ENCODE measurements around the gene PCDHGB3.

DNA sequence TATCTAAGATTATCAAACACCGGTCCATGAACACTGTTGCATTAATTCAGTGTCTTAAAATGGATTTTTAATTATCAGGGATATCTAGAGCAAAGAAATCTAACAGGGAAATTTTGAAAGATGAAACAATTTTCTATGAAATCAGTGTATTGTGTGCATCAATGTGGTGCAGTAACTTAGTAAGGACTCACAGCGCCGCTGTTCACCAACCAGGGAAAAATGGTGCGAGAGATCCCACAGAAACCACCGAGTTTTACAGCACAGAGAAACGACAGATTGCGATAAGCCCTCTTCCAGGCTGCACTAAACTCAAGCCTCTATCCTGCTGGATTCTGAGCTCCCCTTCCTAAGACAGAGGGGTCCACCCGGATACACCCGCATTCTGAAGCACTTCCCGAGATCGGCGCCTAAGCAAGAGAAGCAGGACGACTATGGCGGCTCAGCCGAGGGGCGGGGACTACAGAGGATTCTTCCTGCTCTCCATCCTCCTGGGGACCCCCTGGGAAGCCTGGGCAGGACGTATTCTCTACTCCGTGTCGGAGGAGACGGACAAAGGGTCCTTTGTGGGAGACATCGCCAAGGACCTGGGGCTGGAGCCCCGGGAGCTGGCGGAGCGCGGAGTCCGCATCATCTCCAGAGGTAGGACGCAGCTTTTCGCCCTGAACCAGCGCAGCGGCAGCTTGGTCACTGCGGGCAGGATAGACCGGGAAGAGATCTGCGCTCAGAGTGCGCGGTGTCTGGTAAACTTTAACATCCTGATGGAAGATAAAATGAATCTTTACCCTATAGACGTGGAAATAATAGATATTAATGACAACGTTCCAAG lies 12.6 kb downstream of the PCDHGB3 start, which contains the start of gene PCDHGA7:
- TF ChIP-seq, protein P1, sequence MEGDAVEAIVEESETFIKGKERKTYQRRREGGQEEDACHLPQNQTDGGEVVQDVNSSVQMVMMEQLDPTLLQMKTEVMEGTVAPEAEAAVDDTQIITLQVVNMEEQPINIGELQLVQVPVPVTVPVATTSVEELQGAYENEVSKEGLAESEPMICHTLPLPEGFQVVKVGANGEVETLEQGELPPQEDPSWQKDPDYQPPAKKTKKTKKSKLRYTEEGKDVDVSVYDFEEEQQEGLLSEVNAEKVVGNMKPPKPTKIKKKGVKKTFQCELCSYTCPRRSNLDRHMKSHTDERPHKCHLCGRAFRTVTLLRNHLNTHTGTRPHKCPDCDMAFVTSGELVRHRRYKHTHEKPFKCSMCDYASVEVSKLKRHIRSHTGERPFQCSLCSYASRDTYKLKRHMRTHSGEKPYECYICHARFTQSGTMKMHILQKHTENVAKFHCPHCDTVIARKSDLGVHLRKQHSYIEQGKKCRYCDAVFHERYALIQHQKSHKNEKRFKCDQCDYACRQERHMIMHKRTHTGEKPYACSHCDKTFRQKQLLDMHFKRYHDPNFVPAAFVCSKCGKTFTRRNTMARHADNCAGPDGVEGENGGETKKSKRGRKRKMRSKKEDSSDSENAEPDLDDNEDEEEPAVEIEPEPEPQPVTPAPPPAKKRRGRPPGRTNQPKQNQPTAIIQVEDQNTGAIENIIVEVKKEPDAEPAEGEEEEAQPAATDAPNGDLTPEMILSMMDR (conservative IDR thresholded peaks at IDR 0.05 in 1 of 2, IDR thresholded peaks at IDR 0.05 in 1 of 2; ENCODE audit: extremely low read depth in 1 of 2, insufficient read depth in 1 of 2, low read depth in 1 of 2, low read length in 2 of 2), result peak; percentile 9 to 30
- no peak for TF ChIP-seq EZH2 (IDR thresholded peaks at IDR 0.05; ENCODE audit: borderline replicate concordance, low read length)
